Subcutaneous adipose tissue (tissue), 4 donors: Measurements from ENCODE around the gene HSFX3. TPM values are rescaled to one million over a fixed set of nuclear protein-coding genes. Genes with fewer than 3 reads are reported as not detected.
"Not testable (repeated sequence)": the region's sequence is repeated elsewhere in the genome, so short reads cannot be mapped to it uniquely, and the experiment has no call there.

ENCODE experiments used
- CTCF ChIP-seq: fragments of 450-650 bp; IDR thresholded peaks from one replicate; pipeline ENCODE4 v1.5.1; 2016; ENCODE audit warnings: low read depth, mild to moderate bottlenecking, control low read depth, antibody characterized with exemption, moderate library complexity
- total RNA-seq, 4 donors: library from RNA; depleted of rRNA; stranded (reverse); fragments of >200 nt; gene quantifications; one replicate each; pipeline ENCODE4 v1.1.0, GENCODE V29; 2016

The HSFX3 gene
- total RNA-seq: not detected

DNA sequence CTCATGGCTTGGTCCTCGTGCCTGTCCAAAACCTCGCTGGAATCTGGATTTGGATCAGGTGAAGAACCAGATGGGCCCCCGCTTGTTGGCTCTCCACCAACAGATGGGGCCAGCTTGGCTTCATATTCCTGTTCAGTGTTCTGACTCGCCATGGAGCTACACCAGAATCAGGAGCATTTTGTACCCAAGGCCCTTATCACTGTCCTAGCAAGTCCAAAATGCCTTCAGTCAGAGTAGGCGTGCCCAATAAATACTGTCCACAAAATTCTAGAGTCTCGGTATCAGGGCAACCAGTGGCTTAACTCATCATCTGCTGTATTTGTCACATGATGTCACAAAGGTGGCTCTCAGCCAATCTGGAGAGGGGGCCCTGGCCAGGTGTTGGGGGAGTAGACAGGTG, at the start of gene HSFX3:
HSFX3 (minus strand) TSS at position 224 of the 400 bp plus-strand sequence; CDS start at position 152, 72 bp downstream.
- not testable (repeated sequence) for TF ChIP-seq CTCF

DNA sequence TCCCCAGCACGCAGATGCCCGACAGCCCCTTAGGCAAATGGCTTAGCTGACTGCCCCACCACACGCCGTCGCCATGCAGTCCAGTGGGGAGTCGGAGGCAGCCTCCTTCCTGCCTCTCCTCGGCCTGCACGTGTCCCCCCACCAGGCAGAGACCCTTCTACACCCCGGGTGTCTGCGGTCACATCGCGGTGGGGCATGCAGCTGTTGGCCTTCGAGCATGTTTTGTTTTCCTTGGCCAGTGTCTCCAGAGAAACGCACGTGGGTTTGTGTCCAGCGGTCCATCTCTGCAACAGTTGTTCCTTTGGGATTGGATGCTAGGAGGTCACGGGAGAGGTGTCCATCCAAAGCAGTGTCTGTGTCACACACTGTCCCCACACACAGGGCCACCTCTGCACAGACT, 45.5 kb upstream of the HSFX3 start, which contains the start of gene HSFX2:
HSFX2 (minus strand) TSS at position 101 of the 400 bp plus-strand sequence. CDS start 614 bp downstream, outside the sequence.
- TF ChIP-seq CTCF: not testable (repeated sequence)

DNA sequence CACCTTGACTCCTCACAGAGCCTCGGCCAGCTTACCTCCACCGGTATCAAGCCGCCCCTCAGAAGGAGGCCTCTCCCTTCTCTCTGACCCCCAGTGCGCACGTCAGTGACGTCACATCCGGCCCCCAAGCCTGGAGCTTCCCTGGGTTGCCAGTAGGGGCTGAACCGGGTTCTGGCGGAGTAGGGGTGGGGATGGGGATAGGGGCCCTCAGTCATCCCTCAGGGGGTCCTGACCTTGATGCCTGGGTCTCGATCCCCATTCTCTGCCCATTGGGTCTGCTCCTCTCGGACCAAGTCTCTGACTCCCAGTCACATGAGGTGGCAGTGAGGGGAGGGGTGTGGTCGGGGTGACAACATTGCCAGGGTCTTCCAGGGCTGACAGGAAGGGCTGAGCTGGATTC, 37.6 kb upstream of the HSFX3 start, which contains the start of gene MAGEA9B:
MAGEA9B (minus strand) TSS at position 101 of the 400 bp plus-strand sequence. CDS start 4,280 bp downstream, outside the sequence.
- TF ChIP-seq CTCF: not testable (repeated sequence)

- no peak for TF ChIP-seq CTCF
Observed at GRCh38 chrX:149572743-149573142, 23.0 kb upstream of the HSFX3 start.

DNA sequence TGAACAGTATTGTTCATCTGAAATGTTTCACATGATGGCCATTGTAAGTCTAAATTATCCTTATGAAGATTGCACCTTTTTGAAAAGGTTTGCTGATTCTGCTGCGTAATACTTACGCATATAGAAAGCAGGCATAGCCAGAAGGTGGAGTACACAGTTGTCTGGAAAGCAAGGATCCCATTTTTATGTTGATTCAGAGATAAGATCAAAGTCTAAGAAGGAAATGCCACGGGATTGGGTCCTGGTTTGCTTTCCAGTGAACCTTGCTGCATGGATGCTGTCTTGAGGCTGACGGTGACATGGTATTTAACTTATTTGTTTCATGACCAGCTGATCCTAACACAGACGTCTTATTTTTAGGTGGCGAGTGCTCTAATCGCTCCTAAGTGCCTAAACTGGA, 22.0 kb upstream of the HSFX3 start:
- no peak for TF ChIP-seq CTCF

GRCh38 chrX:149570668-149571067, 20.9 kb upstream of the HSFX3 start:
- no peak for TF ChIP-seq CTCF

GRCh38 chrX:149569770-149570169, 20.0 kb upstream of the HSFX3 start:
- no peak for TF ChIP-seq CTCF
